Adrenal gland (tissue), 12 donors: ENCODE data around the gene FBLN1. TPM values are rescaled to one million over a fixed set of nuclear protein-coding genes. Genes with fewer than 3 reads are reported as not detected.
"Not testable (repeated sequence)": the region's sequence is repeated elsewhere in the genome, so short reads cannot be mapped to it uniquely, and the experiment has no call there.

Source experiments
- DNase-seq, 7 donors: peaks; one replicate each; pipeline ENCODE4 v3.0.0-alpha.2; 2019 to 2020
- H3K27ac ChIP-seq, 5 donors: fragments of 200-600 bp; sonication (generic) in 4 of 5; 1 replicate in 3 of 5; 2 replicates in 2 of 5; pipeline versions ENCODE4 v1.5.1 to v1.8.0; 2016 to 2020; ENCODE audit warnings: mild to moderate bottlenecking in 1 of 5
- H3K27me3 ChIP-seq: fragments of 200-600 bp; 2 replicates; pipeline ENCODE4 v1.8.0; 2021
- H3K36me3 ChIP-seq, 2 donors: fragments of 200-600 bp; replicated peaks in 1 of 2; 1 replicate in 1 of 2; 2 replicates in 1 of 2; pipeline versions ENCODE4 v1.5.1 to v1.8.0; 2018 to 2022
- H3K4me1 ChIP-seq, 2 donors: fragments of 200-600 bp; replicated peaks in 1 of 2; 1 replicate in 1 of 2; 2 replicates in 1 of 2; pipeline versions ENCODE4 v1.5.1 to v1.8.0; 2018 to 2021
- H3K4me3 ChIP-seq, 4 donors: fragments of 200-600 bp; sonication (generic) in 3 of 4; one replicate each; pipeline ENCODE4 v1.5.1; 2016 to 2018
- H3K9me3 ChIP-seq, 3 donors: fragments of 200-600 bp; sonication (generic) in 1 of 3; replicated peaks in 1 of 3; 1 replicate in 2 of 3; 2 replicates in 1 of 3; pipeline versions ENCODE4 v1.5.1 to v1.8.0; 2016 to 2021
- POLR2A ChIP-seq, 2 donors: fragments of 450-650 bp; IDR thresholded peaks; one replicate each; pipeline ENCODE4 v1.6.1; 2017; ENCODE audit warnings: antibody characterized with exemption in 2 of 2, mild to moderate bottlenecking in 2 of 2, moderate library complexity in 1 of 2
- WGBS, 4 donors: extraction: QIAGEN DNeasy Blood & Tissue Kit in 2 of 4; methylation state at CpG; one replicate each; pipeline versions ENCODE4 v1.1.5 to v1.1.7; 2013 to 2017; 5-methylcytosine and 5-hydroxymethylcytosine counted together
- intact Hi-C, 2 donors: fragments of 100-400 bp; cut with DNase I; formaldehyde crosslinking; loops; one replicate each; pipeline versions ENCODE4 v1.14.1 to v1.15.0; 2022 to 2023
- polyA plus RNA-seq, 3 donors: library from polyadenylated mRNA; stranded (reverse); fragments of 200-250 nt in 2 of 3; fragments of 350-450 nt in 1 of 3; fragmentation: Illumina TruSeq in 1 of 3; extraction: RNeasy Lipid Tissue Mini Kit (QIAGEN cat#74804) in 1 of 3; gene quantifications; one replicate each; pipeline ENCODE4 v1.2.3, GENCODE V29; 2013 to 2014
- total RNA-seq, 9 donors: library from RNA; depleted of rRNA in 4 of 9; stranded (reverse); fragments of >200 nt in 4 of 9; fragments of 120-200 nt in 1 of 9; fragmentation: NEBNext Ultra II Directional in 1 of 9; extraction: Animal tissue kit (Norgen Biotek cat#: 25700) in 1 of 9; gene quantifications; one replicate each; pipeline versions ENCODE4 v1.1.0 to v1.2.4, GENCODE V29; 2013 to 2023
- TF ChIP-seq, protein P1 (sequence below), 6 experiments: fragments of 450-650 bp in 4 of 6; fragments of 200-600 bp in 2 of 6; sonication (generic) in 1 of 6; IDR thresholded peaks; 1 replicate in 5 of 6; 2 replicates in 1 of 6; pipeline versions ENCODE4 v1.5.1 to v1.8.0; 2016 to 2021; ENCODE audit warnings: antibody characterized with exemption in 6 of 6, mild to moderate bottlenecking in 2 of 6, moderate library complexity in 1 of 6
- donor health status: healthy with polysubstance abuse.
- donor health status: Bipolar disorder and iron deficiency.
- donor health status: DM: yes; HTN: yes; CAD: no.
- donor health status: DM: no; HTN: no; CAD: no.
- donor health status: DM: no; HTN: no; CAD: no.
- donor health status: DM: yes; HTN: yes; CAD: no.

The FBLN1 gene
- total and polyA plus RNA-seq, 12 donors: 13.0 to 387 (median 148) TPM

- H3K4me1 ChIP-seq: no peaks in the 10 kb centered on the region
- H3K27me3 ChIP-seq: no peaks in the 10 kb centered on the region
- 87 to 91% (median 90%) methylated on average over 21 of the region's 21 CpGs for WGBS, 4 donors
- no peaks in the 10 kb centered on the region for H3K9me3 ChIP-seq
- no peak overlapping the region for H3K4me3 ChIP-seq
- DNase-seq: no peak
- TF ChIP-seq, protein P1, sequence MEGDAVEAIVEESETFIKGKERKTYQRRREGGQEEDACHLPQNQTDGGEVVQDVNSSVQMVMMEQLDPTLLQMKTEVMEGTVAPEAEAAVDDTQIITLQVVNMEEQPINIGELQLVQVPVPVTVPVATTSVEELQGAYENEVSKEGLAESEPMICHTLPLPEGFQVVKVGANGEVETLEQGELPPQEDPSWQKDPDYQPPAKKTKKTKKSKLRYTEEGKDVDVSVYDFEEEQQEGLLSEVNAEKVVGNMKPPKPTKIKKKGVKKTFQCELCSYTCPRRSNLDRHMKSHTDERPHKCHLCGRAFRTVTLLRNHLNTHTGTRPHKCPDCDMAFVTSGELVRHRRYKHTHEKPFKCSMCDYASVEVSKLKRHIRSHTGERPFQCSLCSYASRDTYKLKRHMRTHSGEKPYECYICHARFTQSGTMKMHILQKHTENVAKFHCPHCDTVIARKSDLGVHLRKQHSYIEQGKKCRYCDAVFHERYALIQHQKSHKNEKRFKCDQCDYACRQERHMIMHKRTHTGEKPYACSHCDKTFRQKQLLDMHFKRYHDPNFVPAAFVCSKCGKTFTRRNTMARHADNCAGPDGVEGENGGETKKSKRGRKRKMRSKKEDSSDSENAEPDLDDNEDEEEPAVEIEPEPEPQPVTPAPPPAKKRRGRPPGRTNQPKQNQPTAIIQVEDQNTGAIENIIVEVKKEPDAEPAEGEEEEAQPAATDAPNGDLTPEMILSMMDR (IDR thresholded peaks at IDR 0.05): no peak
- TF ChIP-seq POLR2A (IDR thresholded peaks at IDR 0.05): no peak
- no peak overlapping the region for H3K27ac ChIP-seq
- intact Hi-C loops: no loop called here
- H3K36me3 ChIP-seq: no peaks in the 10 kb centered on the region
Measured at GRCh38 chr22:45602824-45603595, 100.3 kb downstream of the FBLN1 start.

GRCh38 chr22:45603619-45604018, 100.9 kb downstream of the FBLN1 start:
- H3K9me3 ChIP-seq: no peaks in the 10 kb centered on the region

DNA sequence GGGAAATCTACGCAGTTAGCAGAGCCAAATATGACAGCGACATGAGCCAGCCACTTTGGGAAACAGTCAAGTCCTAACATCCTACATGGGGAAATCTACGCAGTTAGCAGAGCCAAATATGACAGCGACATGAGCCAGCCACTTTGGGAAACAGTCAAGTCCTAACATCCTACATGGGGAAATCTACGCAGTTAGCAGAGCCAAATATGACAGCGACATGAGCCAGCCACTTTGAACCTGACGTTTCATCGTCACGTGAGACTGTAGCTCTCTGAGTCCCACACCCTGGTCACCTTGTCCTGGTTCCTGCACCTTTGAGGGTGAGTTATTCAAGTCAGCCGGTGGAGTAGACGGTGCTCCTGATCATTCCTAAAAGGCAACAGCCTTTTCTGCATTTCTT, 105.4 kb downstream of the FBLN1 start:
- WGBS, 4 donors: 79 to 89% (median 87%) methylated on average over 9 to 11 of the region's 11 CpGs
- H3K27ac ChIP-seq, intact Hi-C loops, DNase-seq, H3K4me3 ChIP-seq, H3K27me3 ChIP-seq, H3K9me3 ChIP-seq, H3K36me3 ChIP-seq, H3K4me1 ChIP-seq: not testable (repeated sequence)

More at GRCh38 chr22:45603619-45604018, 100.9 kb downstream of the FBLN1 start:
- TF ChIP-seq, protein P1 (IDR thresholded peaks at IDR 0.05): no peak
- TF ChIP-seq POLR2A (IDR thresholded peaks at IDR 0.05): no peak
- no peaks in the 10 kb centered on the region for H3K4me1 ChIP-seq
- 55 to 66% (median 61%) methylated on average over 3 of the region's 3 CpGs for WGBS, 4 donors
- intact Hi-C loops: no loop called here
- DNase-seq: no peak
- H3K36me3 ChIP-seq: no peaks in the 10 kb centered on the region
- H3K4me3 ChIP-seq: no peak overlapping the region
- no peaks in the 10 kb centered on the region for H3K27me3 ChIP-seq
- H3K27ac ChIP-seq: no peak overlapping the region

GRCh38 chr22:45608763-45609180, 106.1 kb downstream of the FBLN1 start:
- DNase-seq: no peak
- H3K27me3 ChIP-seq: no peaks in the 10 kb centered on the region
- 74 to 80% (median 77%) methylated on average over 8 of the region's 8 CpGs for WGBS, 4 donors
- no peak overlapping the region for H3K4me3 ChIP-seq
- H3K27ac ChIP-seq: no peak overlapping the region
- H3K36me3 ChIP-seq: no peaks in the 10 kb centered on the region
- H3K9me3 ChIP-seq: no peaks in the 10 kb centered on the region
- H3K4me1 ChIP-seq: no peaks in the 10 kb centered on the region
- intact Hi-C loops: no loop called here
- TF ChIP-seq, protein P1 (IDR thresholded peaks at IDR 0.05): no peak
- TF ChIP-seq POLR2A (IDR thresholded peaks at IDR 0.05): no peak

- H3K27ac ChIP-seq: peak overlapping the region in 2 of 5 donors; percentile 15 to 56
Measured at GRCh38 chr22:45612451-45612901, 109.8 kb downstream of the FBLN1 start.

More at GRCh38 chr22:45612451-45612901, 109.8 kb downstream of the FBLN1 start:
- H3K36me3 ChIP-seq: no peaks in the 10 kb centered on the region
- WGBS, 4 donors: 56 to 73% (median 62%) methylated on average over 14 to 15 of the region's 15 CpGs
- peak; percentile 24 to 64 (median 34) for DNase-seq
- intact Hi-C loops: no loop called here
- H3K27me3 ChIP-seq: no peaks in the 10 kb centered on the region
- H3K9me3 ChIP-seq: no peaks in the 10 kb centered on the region
- TF ChIP-seq, protein P1 (IDR thresholded peaks at IDR 0.05): no peak
- no peak for TF ChIP-seq POLR2A (IDR thresholded peaks at IDR 0.05)
- H3K4me3 ChIP-seq: peak overlapping the region in 1 of 4 donors; percentile 6
- H3K4me1 ChIP-seq: no peaks in the 10 kb centered on the region
